ENCODE data around the gene KRTAP4-8. TPM values are rescaled to one million over a fixed set of nuclear protein-coding genes. Genes with fewer than 3 reads are reported as not detected.
"Not testable (repeated sequence)": the region's sequence is repeated elsewhere in the genome, so short reads cannot be mapped to it uniquely, and the experiment has no call there.

Gene KRTAP4-8
- total RNA-seq, 1 experiment from 2014 or later, result not detected

GRCh38 chr17:41101586-41102259, 3.8 kb upstream of the KRTAP4-8 start, which contains the start of gene KRTAP4-16:
TSS of gene KRTAP4-16 (minus strand) at chr17:41102209. CDS start at chr17:41102209, 0 bp downstream.
- no peaks in the 10 kb centered on the region for H3K9me2 ChIP-seq (ENCODE audit: insufficient read depth)
- H3K4me1 ChIP-seq (replicated peaks; ENCODE audit: insufficient read depth), result peaks cover 47% of the 10 kb centered on the region
- intact Hi-C loops (cut with micrococcal nuclease; ENCODE audit: unreplicated experiment), result no loop called here
- H3K79me2 ChIP-seq (ENCODE audit: low read depth), result no peaks in the 10 kb centered on the region
- no peaks in the 10 kb centered on the region for H3K9me3 ChIP-seq (ENCODE audit: insufficient read depth, low read depth)
- TF ChIP-seq EZH2 (IDR thresholded peaks at IDR 0.05; ENCODE audit: low read depth), result no peak
- TF ChIP-seq, protein P1, sequence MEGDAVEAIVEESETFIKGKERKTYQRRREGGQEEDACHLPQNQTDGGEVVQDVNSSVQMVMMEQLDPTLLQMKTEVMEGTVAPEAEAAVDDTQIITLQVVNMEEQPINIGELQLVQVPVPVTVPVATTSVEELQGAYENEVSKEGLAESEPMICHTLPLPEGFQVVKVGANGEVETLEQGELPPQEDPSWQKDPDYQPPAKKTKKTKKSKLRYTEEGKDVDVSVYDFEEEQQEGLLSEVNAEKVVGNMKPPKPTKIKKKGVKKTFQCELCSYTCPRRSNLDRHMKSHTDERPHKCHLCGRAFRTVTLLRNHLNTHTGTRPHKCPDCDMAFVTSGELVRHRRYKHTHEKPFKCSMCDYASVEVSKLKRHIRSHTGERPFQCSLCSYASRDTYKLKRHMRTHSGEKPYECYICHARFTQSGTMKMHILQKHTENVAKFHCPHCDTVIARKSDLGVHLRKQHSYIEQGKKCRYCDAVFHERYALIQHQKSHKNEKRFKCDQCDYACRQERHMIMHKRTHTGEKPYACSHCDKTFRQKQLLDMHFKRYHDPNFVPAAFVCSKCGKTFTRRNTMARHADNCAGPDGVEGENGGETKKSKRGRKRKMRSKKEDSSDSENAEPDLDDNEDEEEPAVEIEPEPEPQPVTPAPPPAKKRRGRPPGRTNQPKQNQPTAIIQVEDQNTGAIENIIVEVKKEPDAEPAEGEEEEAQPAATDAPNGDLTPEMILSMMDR (conservative IDR thresholded peaks at IDR 0.05), result no peak
- no TSS peak for BruUV-seq (replicated peaks)
- ChIA-PET POLR2A (ENCODE audit: unreplicated experiment) (no interaction called here), CTCF (no interaction called here)
- no peaks in the 10 kb centered on the region for H3K36me3 ChIP-seq (ENCODE audit: low read depth)
- peaks cover 22% of the 10 kb centered on the region; the same call in 1 of the 2 replicates for H3F3A ChIP-seq (ENCODE audit: insufficient read depth, low read depth)
- no peak within 1 kb of the TSS for H3K27ac ChIP-seq
- H3K4me3 ChIP-seq, result no peak within 1 kb of the TSS
- no peak within 1 kb of the TSS for H3K4me2 ChIP-seq
- H2AFZ ChIP-seq, result no peak within 1 kb of the TSS
- no peaks in the 10 kb centered on the region for H3K27me3 ChIP-seq (ENCODE audit: insufficient read depth, low read depth)
- DNase-seq, result no peak
- no peaks in the 10 kb centered on the region for H4K20me1 ChIP-seq (ENCODE audit: insufficient read depth)

- H3K4me1 ChIP-seq (replicated peaks; ENCODE audit: insufficient read depth), result peaks cover 40% of the 10 kb centered on the region
- ChIA-PET POLR2A (ENCODE audit: unreplicated experiment) (interaction anchor here (0.6 kb wide), 2 partner anchors 13 to 186 kb away, joined by 3 read pairs; no protein-coding TSS in a partner anchor), CTCF (interaction anchor here (0.7 kb wide), 1 partner anchor 124 kb away, joined by 4 read pairs; no protein-coding TSS in a partner anchor)
- H4K20me1 ChIP-seq (ENCODE audit: insufficient read depth); H3K27me3 ChIP-seq (ENCODE audit: insufficient read depth, low read depth); H3K4me3 ChIP-seq; H3K9me2 ChIP-seq (ENCODE audit: insufficient read depth); H3K36me3 ChIP-seq (ENCODE audit: low read depth); H3K9me3 ChIP-seq (ENCODE audit: insufficient read depth, low read depth); BruUV-seq (replicated peaks); H3K4me2 ChIP-seq; H2AFZ ChIP-seq; H3K79me2 ChIP-seq (ENCODE audit: low read depth): not testable (repeated sequence)
- H3F3A ChIP-seq (ENCODE audit: insufficient read depth, low read depth), result peaks cover 19% of the 10 kb centered on the region; the same call in 1 of the 2 replicates
- intact Hi-C loops (cut with micrococcal nuclease; ENCODE audit: unreplicated experiment), result loop anchor here (1.0 kb wide), 1 partner anchor 185 kb away; no protein-coding TSS in a partner anchor
- DNase-seq, result peak; percentile 56 to 96
- H3K27ac ChIP-seq, result peak overlapping the region; percentile 58
These were observed 1.9 kb upstream of the KRTAP4-8 start for GRCh38 chr17:41099682-41100480.

DNA sequence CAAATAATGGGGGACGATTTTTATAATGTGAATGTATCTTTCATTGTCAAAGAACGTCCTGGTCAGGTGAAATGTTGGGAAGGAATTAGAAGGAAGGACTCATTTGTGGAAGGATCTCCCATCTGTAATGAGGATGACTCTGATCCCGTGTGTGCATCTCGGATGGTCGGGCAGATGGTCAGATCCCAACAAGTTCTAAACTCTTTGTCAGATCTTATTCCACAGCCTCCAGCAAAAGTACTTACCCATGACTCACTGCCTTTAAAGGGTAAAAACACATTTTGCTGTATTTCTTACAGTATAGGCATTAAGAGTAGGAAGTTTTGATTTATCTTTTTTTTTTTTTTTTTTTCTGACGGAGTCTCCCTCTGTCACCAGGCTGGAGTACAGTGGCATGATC, 539 bp upstream of the KRTAP4-8 start:
- POLR2A ChIA-PET (ENCODE audit: unreplicated experiment), result no interaction called here
- H3K4me2 ChIP-seq, result 0 out of 2 replicates have a peak overlapping the region, but pooled peaks have one; percentile 37

More for the DNA sequence above, 539 bp upstream of the KRTAP4-8 start:
- TF ChIP-seq EZH2 (IDR thresholded peaks at IDR 0.05; ENCODE audit: low read depth), result no peak
- TF ChIP-seq, protein P1 (conservative IDR thresholded peaks at IDR 0.05), result no peak
- Histone ChIP-seq H3K9me2 (ENCODE audit: insufficient read depth) (no peaks in the 10 kb centered on the region), H3K27ac (peak overlapping the region; percentile 58; the same call in 1 of the 2 replicates), H3K4me3 (no peak overlapping the region), H3K79me2 (ENCODE audit: low read depth) (no peaks in the 10 kb centered on the region), H3K4me1 (replicated peaks; ENCODE audit: insufficient read depth) (peaks cover 29% of the 10 kb centered on the region), H3K36me3 (ENCODE audit: low read depth) (no peaks in the 10 kb centered on the region), H3K9me3 (ENCODE audit: insufficient read depth, low read depth) (no peaks in the 10 kb centered on the region), H4K20me1 (ENCODE audit: insufficient read depth) (no peaks in the 10 kb centered on the region), H3K27me3 (ENCODE audit: insufficient read depth, low read depth) (no peaks in the 10 kb centered on the region), H2AFZ (no peak overlapping the region), H3F3A (ENCODE audit: insufficient read depth, low read depth) (peaks cover 7% of the 10 kb centered on the region; the same call in 1 of the 2 replicates)
- no peak for DNase-seq
- intact Hi-C loops (cut with micrococcal nuclease; ENCODE audit: unreplicated experiment), result no loop called here
- BruUV-seq (replicated peaks), result no TSS peak
- CTCF ChIA-PET, result no interaction called here
